A549 treated with CpdA at 1 μM for 4 hours (cell line): ENCODE data around the gene PTPRS. TPM values are rescaled to one million over a fixed set of nuclear protein-coding genes. Genes with fewer than 3 reads are reported as not detected.

Experiments
- total RNA-seq: library from RNA; stranded (reverse); fragments of 200-300 nt; extraction: Qiagen RNA extraction; gene quantifications from 5 replicates; pipeline ENCODE4 v1.2.3, GENCODE V29; 2022; ENCODE audit warnings: low read depth

Gene PTPRS
- 17.8 to 30.0 TPM (median 24.6 TPM) in 5 replicates for total RNA-seq

GRCh38 chr19:5340637-5341447 is at the start of gene PTPRS:
TSS of gene PTPRS (minus strand) at chr19:5340812. CDS start at chr19:5286140, 54,672 bp downstream.

Other genes with a start within 250 kb of the PTPRS start
- not detected in 5 replicates for gene ZNRF4, start 114.6 kb upstream of the PTPRS start, total RNA-seq
- 2.1 to 3.5 TPM (median 2.7 TPM) in 5 replicates for gene TINCR, start 227.1 kb upstream of the PTPRS start, total RNA-seq